Duodenal mucosa (tissue), 2 donors: ENCODE data around the gene HERPUD1.
"Not testable (repeated sequence)": the region's sequence is repeated elsewhere in the genome, so short reads cannot be mapped to it uniquely, and the experiment has no call there.

ENCODE experiments used
- H3K27ac ChIP-seq: one replicate; pipeline ENCODE4 v1.7.0; 2013; ENCODE audit warnings: low read depth, low read length
- H3K27me3 ChIP-seq, 2 donors: one replicate each; pipeline ENCODE4 v1.7.0; 2013; ENCODE audit warnings: low read length in 2 of 2, control low read depth in 1 of 2; ENCODE audit not compliant: insufficient read depth in 2 of 2, control insufficient read depth in 1 of 2
- H3K36me3 ChIP-seq, 2 donors: one replicate each; pipeline ENCODE4 v1.7.0; 2013; ENCODE audit warnings: low read length in 2 of 2, control low read depth in 1 of 2; ENCODE audit not compliant: insufficient read depth in 2 of 2, control insufficient read depth in 1 of 2
- H3K4me1 ChIP-seq, 2 donors: one replicate each; pipeline ENCODE4 v1.7.0; 2013; ENCODE audit warnings: low read length in 2 of 2, control low read depth in 1 of 2; ENCODE audit not compliant: insufficient read depth in 2 of 2, control insufficient read depth in 1 of 2
- H3K4me3 ChIP-seq, 2 donors: one replicate each; pipeline ENCODE4 v1.7.0; 2013; ENCODE audit warnings: low read length in 2 of 2, low read depth in 1 of 2
- H3K9ac ChIP-seq, 2 donors: one replicate each; pipeline ENCODE4 v1.7.0; 2013; ENCODE audit warnings: low read length in 2 of 2, low read depth in 1 of 2
- H3K9me3 ChIP-seq, 2 donors: one replicate each; pipeline ENCODE4 v1.7.0; 2013; ENCODE audit warnings: low read length in 2 of 2, control low read depth in 1 of 2; ENCODE audit not compliant: control insufficient read depth in 1 of 2

HERPUD1 gene

GRCh38 chr16:56987692-56988091, 55.8 kb downstream of the HERPUD1 start:
- Histone ChIP-seq H3K36me3 (no peaks in the 10 kb centered on the region), H3K4me3 (peak overlapping the region in 1 of 2 donors; percentile 92), H3K4me1 (peaks cover 58 to 70% of the 10 kb centered on the region in 2 donors), H3K27me3 (no peaks in the 10 kb centered on the region), H3K27ac (no peak overlapping the region), H3K9ac (no peak overlapping the region), H3K9me3 (no peaks in the 10 kb centered on the region)

GRCh38 chr16:56988161-56988947, 56.4 kb downstream of the HERPUD1 start:
- peaks cover 52 to 66% of the 10 kb centered on the region in 2 donors for H3K4me1 ChIP-seq
- H3K27me3 ChIP-seq = no peaks in the 10 kb centered on the region
- H3K27ac ChIP-seq = peak overlapping the region; percentile 79

GRCh38 chr16:56988948-56989945, 57.3 kb downstream of the HERPUD1 start, which contains the start of gene NLRC5:
NLRC5 (plus strand) TSS chr16:56989557; CDS start chr16:57020713, 31,156 bp downstream.
- Histone ChIP-seq H3K4me1 (peaks cover 46 to 61% of the 10 kb centered on the region in 2 donors), H3K9ac (peak within 1 kb of the TSS; percentile 88 to 96), H3K36me3 (no peaks in the 10 kb centered on the region), H3K27me3 (no peaks in the 10 kb centered on the region), H3K4me3 (peak within 1 kb of the TSS; percentile 92 to 95), H3K27ac (peak within 1 kb of the TSS; percentile 79), H3K9me3 (no peaks in the 10 kb centered on the region)

More at GRCh38 chr16:56988161-56988947, 56.4 kb downstream of the HERPUD1 start:
- H3K4me3 ChIP-seq = peak overlapping the region; percentile 92 to 95
- H3K36me3 ChIP-seq = no peaks in the 10 kb centered on the region
- H3K9me3 ChIP-seq = no peaks in the 10 kb centered on the region
- peak overlapping the region; percentile 88 to 96 for H3K9ac ChIP-seq

GRCh38 chr16:56989988-56990387, 58.0 kb downstream of the HERPUD1 start:
- Histone ChIP-seq H3K4me1 (peaks cover 43 to 54% of the 10 kb centered on the region in 2 donors), H3K27ac (no peak overlapping the region), H3K36me3 (no peaks in the 10 kb centered on the region), H3K9me3 (no peaks in the 10 kb centered on the region), H3K4me3 (peak overlapping the region; percentile 92 to 95), H3K27me3 (no peaks in the 10 kb centered on the region), H3K9ac (peak overlapping the region; percentile 88 to 96)

- Histone ChIP-seq H3K9ac (peak overlapping the region; percentile 88 to 96), H3K36me3 (no peaks in the 10 kb centered on the region), H3K27me3 (no peaks in the 10 kb centered on the region), H3K27ac (no peak overlapping the region), H3K4me3 (peak overlapping the region; percentile 92 to 95), H3K4me1 (peaks cover 36 to 47% of the 10 kb centered on the region in 2 donors), H3K9me3 (no peaks in the 10 kb centered on the region)
These were observed 58.7 kb downstream of the HERPUD1 start for GRCh38 chr16:56990407-56991286.

- not testable (repeated sequence) for H3K27me3 ChIP-seq, H3K9me3 ChIP-seq, H3K9ac ChIP-seq, H3K36me3 ChIP-seq, H3K27ac ChIP-seq, H3K4me3 ChIP-seq
- peaks cover 34 to 42% of the 10 kb centered on the region in 2 donors for H3K4me1 ChIP-seq
These were observed 60.5 kb downstream of the HERPUD1 start for GRCh38 chr16:56992431-56992830.

- no peak overlapping the region for H3K27ac ChIP-seq
- no peaks in the 10 kb centered on the region for H3K36me3 ChIP-seq
- H3K9ac ChIP-seq = no peak overlapping the region
- H3K4me1 ChIP-seq = peaks cover 28 to 34% of the 10 kb centered on the region in 2 donors
- H3K27me3 ChIP-seq = no peaks in the 10 kb centered on the region
- no peaks in the 10 kb centered on the region for H3K9me3 ChIP-seq
- no peak overlapping the region for H3K4me3 ChIP-seq
These were observed 61.3 kb downstream of the HERPUD1 start for GRCh38 chr16:56993204-56993603.

- Histone ChIP-seq H3K9ac (no peak overlapping the region), H3K4me3 (no peak overlapping the region), H3K9me3 (no peaks in the 10 kb centered on the region), H3K27ac (no peak overlapping the region), H3K36me3 (no peaks in the 10 kb centered on the region), H3K4me1 (peaks cover 28 to 33% of the 10 kb centered on the region in 2 donors), H3K27me3 (no peaks in the 10 kb centered on the region)
These were observed 62.4 kb downstream of the HERPUD1 start for GRCh38 chr16:56994311-56994710.
